Hematopoietic multipotent progenitor cell treated with erythropoietin and hydrocortisone succinate and interleukin-3 and kit ligand, for 17 days (in vitro differentiated cells): ENCODE measurements around the gene F11.
"Not testable (repeated sequence)": the region's sequence is repeated elsewhere in the genome, so short reads cannot be mapped to it uniquely, and the experiment has no call there.

Source experiments
- DNase-seq: peaks from one replicate; pipeline ENCODE4 v3.0.0-alpha.2; 2015; ENCODE audit warnings: low spot score

Gene F11

DNA sequence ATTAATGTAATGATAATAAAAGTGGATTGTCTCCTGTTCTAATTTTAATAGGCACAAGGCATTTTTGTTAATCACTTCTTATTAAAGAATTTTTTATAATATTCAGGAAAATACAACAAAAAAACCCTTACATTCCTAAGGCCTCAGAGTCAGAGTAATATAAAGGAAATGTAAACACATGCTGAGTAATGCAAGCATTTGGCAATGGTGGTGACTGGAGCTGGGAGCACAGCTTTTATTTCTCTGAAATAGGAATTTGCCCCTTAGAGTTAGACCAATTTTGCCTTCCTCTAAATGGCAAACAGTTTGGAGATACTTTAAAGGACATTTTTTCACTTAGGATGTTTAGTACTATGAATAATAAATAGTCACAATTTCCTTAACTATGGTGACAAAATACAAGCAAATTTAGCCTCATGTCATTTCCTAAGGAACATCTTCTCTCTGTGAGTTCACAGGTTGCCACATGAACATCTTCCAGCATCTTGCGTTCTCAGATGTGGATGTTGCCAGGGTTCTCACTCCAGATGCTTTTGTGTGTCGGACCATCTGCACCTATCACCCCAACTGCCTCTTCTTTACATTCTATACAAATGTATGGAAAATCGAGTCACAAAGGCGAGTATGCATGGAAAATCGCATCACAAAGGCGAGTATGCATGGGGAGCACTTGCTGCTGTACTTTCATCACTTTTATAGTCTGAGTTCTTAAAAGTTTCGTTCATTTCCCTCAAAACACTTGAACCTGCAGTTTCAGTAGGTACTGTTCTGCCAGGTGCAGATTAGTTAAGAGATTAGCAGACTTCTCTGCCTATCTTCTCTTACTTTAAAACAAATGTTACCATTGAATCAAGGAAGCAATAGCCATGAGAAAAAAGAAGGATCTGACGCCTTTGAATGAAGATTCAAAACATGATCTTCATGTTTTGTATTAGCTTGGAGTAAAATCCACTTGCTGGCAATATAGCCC lies 15.9 kb upstream of the F11 start:
- DNase-seq: no peak

DNA sequence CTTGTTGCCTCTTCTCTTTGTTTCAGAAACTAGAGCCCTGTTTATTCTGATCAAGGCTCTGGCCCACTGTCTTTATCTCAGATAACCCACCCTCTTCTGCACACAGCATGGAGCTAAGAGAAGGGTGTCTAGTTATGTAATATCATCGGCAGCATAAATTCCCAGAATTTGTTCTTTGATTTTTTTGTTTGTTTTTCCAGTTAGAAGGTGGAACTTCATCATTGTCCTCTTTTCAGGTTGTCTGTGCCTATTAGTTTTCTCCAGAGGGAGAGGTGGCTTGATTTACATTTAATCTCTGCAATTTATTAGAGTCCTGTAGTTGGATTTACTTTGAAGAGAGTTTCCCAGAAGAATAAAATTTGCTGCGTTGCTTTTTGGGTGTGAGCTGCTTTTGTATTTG lies 15.2 kb upstream of the F11 start:
- no peak for DNase-seq

DNA sequence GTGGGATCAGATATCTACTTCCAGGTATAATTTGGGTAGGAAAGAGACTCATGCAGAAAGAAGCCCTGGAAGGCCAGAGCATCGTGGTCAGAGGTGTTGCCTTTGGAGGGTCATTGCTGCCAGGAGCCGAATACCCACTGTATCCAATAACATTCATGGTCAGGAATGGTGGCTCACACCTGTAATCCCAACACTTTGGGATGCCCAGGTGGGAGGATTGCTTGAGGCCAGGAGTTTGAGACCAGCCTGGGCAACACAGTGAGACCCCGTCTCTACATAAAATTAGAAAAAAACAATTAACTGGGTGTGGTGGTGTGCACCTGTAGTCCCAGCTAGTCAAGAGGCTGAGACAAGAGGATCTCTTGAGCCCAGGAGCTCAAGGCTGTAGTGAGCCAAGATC lies 10.9 kb upstream of the F11 start:
- DNase-seq: no peak

DNA sequence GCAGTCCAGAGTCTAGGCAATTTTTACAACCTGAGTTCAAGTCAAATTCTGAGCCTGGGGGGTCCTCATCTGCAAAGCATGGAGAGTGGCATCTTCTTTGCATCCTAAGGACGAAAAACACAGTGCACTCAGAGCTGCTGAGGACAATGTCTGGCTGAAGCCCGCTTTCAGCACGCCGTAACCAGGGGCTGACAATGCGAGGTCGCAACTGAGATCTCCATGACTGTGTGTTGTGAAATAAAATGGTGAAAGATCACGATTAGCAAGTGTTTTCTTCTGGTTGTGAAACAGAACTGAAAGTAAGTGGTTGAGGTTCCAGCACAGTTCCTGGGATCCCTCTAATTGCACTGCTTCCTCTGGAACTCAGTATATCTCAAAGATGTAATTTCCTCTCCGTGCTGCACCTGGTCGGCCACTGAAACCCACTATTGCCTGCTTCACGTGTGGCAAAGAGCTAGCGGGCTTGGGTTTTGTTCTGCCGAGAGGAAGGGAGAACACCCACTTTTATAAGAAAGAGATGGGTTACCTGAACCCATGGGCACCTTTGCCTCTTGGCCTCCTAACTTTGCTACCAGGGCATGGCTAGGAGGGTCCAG lies 7.7 kb upstream of the F11 start:
- no peak for DNase-seq

DNA sequence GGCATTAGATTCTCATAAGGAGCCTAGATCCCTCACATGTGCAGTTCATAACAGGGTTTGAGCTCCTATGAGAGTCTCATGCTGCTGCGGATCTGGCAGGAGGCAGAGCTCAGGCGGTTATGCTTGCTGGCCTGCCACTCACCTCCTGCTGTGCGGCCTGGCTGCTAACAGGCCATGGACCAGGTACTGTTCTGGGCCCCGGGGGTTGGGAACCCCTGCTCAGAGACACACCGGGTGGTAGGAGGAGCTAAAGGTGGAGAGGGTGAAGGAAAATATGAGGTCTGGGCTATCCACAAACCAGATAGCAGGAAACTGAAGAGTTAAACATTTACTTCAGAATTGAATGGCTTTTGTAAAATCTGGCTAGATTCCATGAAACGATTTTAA lies 5.9 kb upstream of the F11 start:
- no peak for DNase-seq

DNA sequence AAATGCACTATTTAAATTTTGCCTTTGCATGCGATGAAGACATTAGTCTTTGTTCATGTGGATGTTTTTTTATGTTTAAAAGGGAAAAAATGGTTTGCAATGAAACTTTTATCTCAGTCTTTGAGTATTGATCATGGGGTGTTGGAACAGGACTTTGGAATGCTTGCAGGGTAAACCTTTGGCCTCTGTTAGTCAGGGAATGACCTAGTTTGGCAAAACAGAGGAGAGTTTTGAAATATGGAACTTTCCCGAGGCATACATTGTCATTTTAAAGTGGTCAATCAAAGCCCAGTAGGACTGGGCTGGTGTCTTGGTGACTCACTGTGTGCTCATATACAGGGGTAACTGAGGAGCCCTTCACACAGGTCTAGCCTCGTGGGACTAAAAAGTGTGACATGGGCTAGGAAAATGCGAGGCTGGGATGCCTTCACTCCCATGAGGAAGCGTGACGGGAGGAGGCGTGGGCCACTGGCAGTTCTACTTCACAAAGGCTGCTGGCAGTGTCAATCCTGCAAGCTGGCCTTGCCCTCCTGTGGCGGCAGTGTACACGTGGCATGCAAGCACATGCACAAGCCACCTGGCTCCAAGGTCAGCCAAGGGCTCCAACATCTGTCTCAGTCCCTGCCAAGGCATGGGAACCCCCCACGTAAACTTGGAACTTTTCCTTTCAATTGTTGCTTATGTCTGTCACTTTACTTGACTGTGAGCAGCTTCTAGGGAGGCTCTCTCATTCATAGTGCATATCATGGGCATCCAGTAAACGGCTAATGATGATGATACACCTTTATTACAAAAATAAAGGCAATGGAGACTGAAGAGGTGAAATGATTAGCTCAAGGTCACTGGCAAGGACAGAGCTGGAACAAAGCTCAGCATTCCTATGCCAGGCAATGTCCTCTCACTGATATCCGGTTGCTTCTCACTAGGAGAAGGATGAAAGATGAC lies 5.2 kb upstream of the F11 start:
- DNase-seq: no peak

DNA sequence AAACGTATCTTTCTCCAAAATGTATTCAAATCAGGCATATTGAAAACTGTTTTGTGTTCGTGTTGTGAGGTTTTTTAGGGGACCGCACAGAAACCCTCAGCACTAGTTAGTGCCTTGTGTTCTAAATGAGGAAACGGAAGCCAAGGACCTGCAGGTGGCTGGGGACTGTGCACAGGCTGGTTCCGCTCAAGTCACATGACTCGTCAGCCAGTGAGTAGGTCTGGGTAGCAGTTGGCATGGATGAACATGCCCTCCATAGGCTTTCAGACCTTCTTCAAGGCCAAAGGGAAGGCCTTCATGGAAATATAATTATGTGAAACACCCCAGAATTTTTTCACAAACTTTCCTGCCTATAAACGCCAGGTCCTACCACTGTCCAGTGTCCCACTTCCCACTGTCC lies 1.3 kb upstream of the F11 start:
- DNase-seq: no peak

DNA sequence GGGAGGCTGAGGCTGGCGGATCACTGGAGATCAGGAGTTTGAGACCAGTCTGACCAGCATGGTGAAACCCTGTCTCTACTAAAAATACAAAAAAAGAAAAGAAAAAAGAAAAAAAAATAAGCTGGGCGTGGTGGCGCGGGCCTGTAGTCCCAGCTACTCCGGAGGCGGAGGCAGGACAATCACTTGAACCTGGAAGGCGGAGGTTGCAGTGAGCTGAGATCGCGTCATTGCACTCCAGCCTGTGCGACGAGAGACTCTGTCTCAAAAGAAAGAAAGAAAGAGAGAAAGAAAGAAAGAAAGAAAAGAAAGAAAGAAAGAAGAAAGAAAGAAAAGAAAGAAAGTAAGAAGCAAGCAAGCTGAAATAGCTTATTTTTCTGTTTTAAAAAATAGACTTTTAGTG lies 739 bp upstream of the F11 start:
- not testable (repeated sequence) for DNase-seq

DNA sequence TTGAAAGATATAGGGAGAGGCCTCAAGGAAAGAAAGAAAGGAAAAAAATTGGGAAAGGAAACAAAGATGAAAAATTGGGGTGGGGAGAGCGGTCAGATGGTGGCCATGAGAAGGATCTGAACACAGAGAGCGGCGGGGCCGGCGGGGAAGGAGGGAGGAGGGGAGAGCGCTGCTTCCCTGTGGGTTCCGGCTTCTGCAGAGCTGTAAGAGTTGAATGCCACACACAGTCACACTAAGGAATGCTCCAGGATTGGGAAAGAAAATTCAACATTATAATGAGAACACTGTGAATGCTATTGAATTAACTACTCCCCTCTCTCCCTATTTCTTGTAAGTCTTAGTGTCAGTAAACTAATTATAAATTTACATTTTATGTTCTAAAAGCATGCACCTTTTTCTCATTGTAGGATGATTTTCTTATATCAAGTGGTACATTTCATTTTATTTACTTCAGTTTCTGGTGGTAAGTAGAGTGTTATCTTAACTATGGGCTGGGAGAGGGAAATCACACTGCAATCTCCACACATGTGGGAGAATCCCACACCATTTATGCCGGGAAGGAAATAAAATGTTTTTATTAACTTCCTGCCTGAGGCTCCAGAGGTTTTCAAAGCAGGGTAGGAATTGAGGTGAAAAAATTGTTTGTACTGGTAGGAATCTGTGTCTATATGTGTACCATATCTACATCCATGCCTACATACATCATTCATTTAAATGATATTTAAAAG lies 904 bp downstream of the F11 start:
- DNase-seq: no peak

DNA sequence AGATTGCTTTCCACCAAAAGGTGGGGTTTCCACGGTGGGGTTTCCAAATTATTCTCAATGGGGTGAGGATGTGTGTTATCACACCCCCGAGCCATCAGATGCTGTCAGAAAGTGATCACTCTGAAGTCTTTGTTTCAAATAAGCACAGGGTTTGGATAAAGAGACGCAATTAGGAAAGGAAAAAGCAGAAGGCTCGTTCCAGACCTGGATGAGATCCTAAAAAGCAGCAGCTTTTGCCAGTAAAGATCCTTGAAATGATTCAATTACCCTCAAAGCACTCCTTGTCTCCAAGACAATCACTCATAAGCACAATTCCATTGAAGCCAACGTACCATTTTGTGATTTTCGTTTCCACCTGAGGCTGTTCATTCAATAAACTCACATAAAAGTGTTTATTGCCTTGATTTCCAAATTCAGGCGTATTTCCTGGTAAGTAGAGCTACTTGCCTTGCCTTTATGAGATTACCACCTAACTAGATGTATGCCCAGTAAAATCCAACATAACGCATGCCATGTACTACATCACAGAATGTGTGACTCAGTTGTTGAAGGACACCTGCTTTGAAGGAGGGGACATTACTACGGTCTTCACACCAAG lies 5.2 kb downstream of the F11 start:
- no peak for DNase-seq

DNA sequence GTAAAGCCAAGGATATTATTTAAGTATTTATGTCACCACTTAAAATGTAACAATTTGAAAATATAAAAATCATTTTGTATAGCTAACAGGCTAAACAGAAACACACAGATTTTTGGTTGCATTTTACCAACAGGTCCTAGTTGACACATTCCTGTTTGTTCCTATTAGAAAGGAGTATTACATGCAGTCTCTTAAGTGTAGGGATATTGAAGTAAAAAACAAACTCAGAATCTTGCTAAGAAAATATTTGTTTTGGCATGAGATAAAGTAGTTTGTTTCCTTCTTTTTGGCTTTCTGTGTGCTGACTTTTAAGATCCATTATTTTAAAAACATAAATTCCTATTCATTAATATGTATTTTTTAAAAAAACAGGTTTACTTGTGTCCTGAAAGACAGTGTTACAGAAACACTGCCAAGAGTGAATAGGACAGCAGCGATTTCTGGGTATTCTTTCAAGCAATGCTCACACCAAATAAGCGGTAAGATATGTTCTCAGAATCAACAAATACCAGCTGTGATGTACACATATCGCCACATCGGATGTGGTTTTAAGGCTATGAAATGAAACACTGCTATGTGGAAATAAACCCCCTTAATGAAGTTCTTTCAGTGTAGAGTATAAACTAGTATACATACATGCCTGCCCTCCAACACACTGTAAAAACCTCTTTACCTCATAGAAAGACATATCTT lies 6.9 kb downstream of the F11 start:
- DNase-seq: no peak

DNA sequence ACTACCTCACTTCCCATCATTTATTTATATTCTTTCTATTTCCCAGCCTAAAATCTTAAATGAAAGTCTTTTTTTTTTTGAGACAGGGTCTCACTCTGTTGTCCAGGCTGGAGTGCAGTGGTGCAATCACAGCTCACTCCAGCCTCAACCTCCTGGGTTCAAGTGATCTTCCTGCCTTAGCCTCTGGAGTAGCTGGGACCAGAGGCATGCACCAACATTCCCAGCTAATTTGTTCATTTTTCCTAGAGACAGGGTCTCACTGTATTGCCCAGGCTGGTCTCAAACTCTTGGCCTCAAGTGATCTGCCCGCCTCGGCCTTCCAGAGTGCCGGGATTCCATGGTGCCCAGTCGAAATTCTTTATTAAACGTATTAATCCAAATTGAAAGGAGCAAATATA lies 7.4 kb downstream of the F11 start:
- not testable (repeated sequence) for DNase-seq

DNA sequence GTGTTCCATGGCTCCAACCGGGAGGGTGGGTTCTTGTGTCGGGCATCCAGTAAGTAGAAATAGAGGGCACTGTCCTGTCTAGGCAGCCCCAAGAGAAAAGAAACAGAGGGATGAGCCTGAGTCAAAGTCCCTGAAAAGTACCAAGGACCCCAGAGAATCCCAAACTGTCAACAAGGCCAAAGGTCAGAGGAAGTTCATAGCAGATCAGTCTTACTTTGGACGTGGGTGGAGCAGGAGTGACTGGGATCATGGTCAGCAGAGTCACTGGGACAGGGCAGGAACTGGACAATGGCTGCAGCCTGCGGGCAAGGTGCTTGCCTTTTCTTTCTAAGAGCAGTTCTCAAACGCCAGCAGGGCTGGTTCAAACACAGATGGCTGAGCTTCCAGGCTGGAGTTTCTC lies 17.3 kb downstream of the F11 start:
- DNase-seq: no peak

DNA sequence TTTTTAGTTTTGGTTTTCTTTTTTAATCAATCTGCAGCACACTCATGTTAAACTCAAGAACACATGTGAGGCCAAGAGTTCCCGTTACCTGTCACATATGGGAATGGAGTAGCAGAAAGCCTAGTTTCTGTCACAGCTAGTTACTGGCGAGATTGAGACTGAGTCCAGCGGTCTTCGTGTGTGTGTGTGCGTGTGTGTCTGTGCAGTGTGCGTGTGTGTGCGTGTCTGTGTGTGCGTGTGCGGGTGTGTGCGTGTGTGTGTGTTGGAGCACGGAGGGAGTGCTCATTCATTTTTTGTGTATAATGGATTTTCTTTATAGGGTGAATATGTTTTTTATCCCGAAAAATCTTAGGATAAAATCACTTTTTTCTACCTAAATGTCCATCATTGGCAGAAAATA lies 19.2 kb downstream of the F11 start:
- DNase-seq: no peak

DNA sequence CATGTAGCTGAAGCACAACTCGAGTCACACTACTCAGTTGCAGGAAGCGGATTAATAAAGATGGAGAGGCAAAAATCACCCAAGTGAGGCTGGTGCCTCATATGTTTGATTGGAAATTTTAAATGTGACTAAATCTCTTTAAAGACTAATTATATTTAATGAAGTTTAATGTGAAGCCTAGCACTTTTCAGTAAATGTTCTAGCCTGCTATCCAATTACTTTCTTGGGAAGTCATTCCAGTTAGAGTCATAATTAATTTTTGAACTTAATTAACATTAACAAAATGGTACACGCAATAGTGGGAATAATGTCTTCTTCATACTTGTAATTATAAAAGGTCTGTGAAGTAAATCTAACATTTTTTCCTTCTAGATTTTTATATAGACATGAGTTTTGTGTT lies 20.6 kb downstream of the F11 start:
- DNase-seq: no peak

DNA sequence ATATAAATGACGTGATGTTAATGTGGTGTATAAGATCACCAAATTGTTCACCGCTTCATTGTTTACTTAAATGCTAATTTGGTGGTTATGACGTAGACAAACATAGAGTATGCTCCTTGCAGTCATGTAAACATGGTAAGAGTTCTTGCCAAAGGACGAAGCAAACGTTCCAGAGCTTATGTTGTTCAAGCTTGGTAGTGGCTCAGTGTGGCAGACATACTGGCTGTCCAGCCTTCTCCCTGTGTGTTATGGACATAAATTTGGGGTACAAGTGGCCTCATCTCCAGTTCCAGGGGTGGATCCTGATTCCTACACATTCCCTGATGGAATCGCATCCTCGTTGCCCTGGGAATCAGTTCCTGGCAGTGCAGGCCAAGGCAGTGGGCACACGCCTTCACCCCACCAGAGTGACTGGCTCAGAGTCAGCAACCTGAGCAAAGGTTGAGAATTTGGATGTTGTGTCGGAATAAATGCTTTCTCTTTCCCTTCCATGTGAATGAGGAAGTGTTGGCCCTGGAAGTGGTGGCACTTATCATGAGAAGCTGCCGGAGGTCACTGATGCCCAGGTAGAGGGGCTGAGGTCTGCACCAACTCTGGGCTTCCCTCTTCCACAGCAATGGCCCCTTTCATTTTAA lies 25.4 kb downstream of the F11 start:
- no peak for DNase-seq

DNA sequence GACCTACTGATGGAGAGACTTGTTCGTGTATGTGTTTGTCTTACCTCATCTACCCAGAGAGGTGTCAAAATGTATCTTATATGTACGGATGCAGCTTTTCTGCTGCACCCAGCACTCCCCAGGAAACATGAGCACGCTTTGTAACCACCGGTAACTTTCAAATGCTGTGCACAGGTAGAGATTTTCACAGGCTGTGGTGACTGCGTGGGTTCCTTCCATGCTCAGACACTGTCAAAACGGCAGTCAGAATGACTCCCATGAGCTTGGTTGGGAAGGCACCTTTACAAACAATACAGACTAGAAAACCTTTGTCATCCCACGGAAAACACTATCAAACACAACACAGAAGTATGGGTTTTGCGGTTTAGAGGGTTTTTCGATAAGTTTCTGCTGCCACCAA lies 28.2 kb downstream of the F11 start:
- no peak for DNase-seq

DNA sequence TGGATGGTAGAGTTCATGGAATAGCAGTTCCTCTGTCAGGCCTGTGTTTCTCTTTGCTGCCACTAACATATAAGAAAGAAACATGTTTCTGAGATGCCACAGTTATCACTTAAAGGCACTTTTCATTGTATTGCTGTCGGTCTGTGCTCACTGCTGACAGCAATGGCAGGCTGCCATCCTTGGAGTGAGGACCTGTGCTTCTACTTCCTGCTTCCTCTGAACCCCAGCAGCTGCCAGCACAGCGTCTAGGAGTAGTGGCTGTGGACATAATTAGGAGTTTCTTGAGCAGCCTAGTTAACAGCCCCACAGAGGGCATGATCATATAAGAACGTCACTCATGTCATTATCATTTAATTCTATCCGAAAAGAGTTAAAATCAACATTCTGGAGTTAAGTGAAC lies 30.5 kb downstream of the F11 start:
- no peak for DNase-seq

DNA sequence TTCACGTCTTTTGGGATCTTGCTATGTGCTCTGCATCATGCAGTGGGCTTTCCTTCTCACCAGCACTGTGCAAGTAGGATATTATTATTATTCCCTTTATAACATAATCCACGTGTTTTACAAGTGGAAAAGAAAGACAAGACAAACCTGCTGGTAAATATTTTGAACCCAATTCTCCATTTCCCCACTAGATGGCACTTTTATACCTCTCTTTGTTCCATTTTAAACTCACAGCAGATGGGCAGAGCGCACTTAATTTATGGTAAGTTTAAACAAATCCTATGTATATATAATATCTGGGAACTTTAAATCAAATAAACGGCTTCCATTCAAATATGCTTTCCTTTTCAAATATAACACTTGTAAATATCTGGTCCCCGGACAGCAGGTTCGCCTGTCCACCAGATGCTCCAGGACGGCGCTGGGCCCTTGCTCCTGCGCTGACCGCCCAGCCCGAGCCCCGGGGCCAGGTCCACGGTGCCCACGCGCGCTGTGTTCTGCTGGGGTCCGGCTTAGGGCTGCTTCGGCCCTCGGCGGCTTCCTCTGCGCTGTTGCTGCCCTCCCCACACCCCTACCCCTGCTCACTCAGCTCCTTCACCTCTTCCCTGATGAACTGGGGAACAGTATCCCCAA lies 31.1 kb downstream of the F11 start:
- no peak for DNase-seq
